Measurements from ENCODE around the gene XYLT1. TPM values are rescaled to one million over a fixed set of nuclear protein-coding genes. Genes with fewer than 3 reads are reported as not detected.

Gene XYLT1
- polyA plus RNA-seq, 1 of the 3 experiments (the other 2 are of a cell fraction): 17.6 TPM

GRCh38 chr16:17225541-17225940 is 245.2 kb downstream of the XYLT1 start:
- H3K27ac ChIP-seq (ENCODE audit: low read depth in 2 of 2, low read length in 1 of 2): peak overlapping the region in 1 of 2 experiments; percentile 48; a peak in 1 of 4 replicates
- POLR2A ChIA-PET: no interaction called here
- no peaks in the 10 kb centered on the region for H3K27me3 ChIP-seq (ENCODE audit: insufficient read depth)
- H3K4me2 ChIP-seq: no peak overlapping the region
- 63% methylated on average over 7 of the region's 7 CpGs for WGBS (ENCODE audit: low lambda C conversion rate)
- CTCF ChIA-PET: interaction anchor here (0.6 kb wide), 1 partner anchor 32 kb away, joined by 3 read pairs; no protein-coding TSS in a partner anchor
- H3K9me3 ChIP-seq: no peaks in the 10 kb centered on the region
- no peak overlapping the region for H2AFZ ChIP-seq (ENCODE audit: low read depth)
- H3K4me1 ChIP-seq (ENCODE audit: control insufficient read depth in 1 of 2, insufficient read depth in 2 of 2, low read depth in 1 of 2, low read length in 1 of 2): peaks cover 0 to 31% of the 10 kb centered on the region in 2 experiments; a peak in 2 of 4 replicates
- no peak overlapping the region for H3K9ac ChIP-seq
- peaks cover 11% of the 10 kb centered on the region for H3F3A ChIP-seq (replicated peaks; ENCODE audit: insufficient read depth)
- H3K79me2 ChIP-seq (ENCODE audit: insufficient read depth): peaks cover 100% of the 10 kb centered on the region
- H3K4me3 ChIP-seq (ENCODE audit: low read depth in 2 of 2, low read length in 1 of 2): no peak overlapping the region
- peaks cover 100% of the 10 kb centered on the region for H4K20me1 ChIP-seq (ENCODE audit: insufficient read depth)
- H3K9me2 ChIP-seq: no peaks in the 10 kb centered on the region
- no peak for TF ChIP-seq IRF3 (IDR thresholded peaks at IDR 0.05; ENCODE audit: low read depth, low read length)
- H3K36me3 ChIP-seq (replicated peaks in 1 of 2; ENCODE audit: control insufficient read depth in 1 of 2, insufficient read depth in 2 of 2, low read length in 1 of 2): peaks cover 0 to 29% of the 10 kb centered on the region in 2 experiments
- no peak for DNase-seq

- H3K4me2 ChIP-seq: no peak overlapping the region
- no peak overlapping the region for H2AFZ ChIP-seq (ENCODE audit: low read depth)
- H3K4me3 ChIP-seq (ENCODE audit: low read depth in 2 of 2, low read length in 1 of 2): no peak overlapping the region
- CTCF ChIA-PET: no interaction called here
- H3K79me2 ChIP-seq (ENCODE audit: insufficient read depth): peaks cover 100% of the 10 kb centered on the region
- no peaks in the 10 kb centered on the region for H3K9me2 ChIP-seq
- peaks cover 100% of the 10 kb centered on the region for H4K20me1 ChIP-seq (ENCODE audit: insufficient read depth)
- 70% methylated on average over 4 of the region's 4 CpGs for WGBS (ENCODE audit: low lambda C conversion rate)
- no peak for DNase-seq
- H3K9me3 ChIP-seq: no peaks in the 10 kb centered on the region
- peaks cover 0 to 28% of the 10 kb centered on the region in 2 experiments; a peak in 2 of 4 replicates for H3K4me1 ChIP-seq (ENCODE audit: control insufficient read depth in 1 of 2, insufficient read depth in 2 of 2, low read depth in 1 of 2, low read length in 1 of 2)
- H3K27me3 ChIP-seq (ENCODE audit: insufficient read depth): no peaks in the 10 kb centered on the region
- POLR2A ChIA-PET: no interaction called here
- H3K27ac ChIP-seq (ENCODE audit: low read depth in 2 of 2, low read length in 1 of 2): peak overlapping the region in 1 of 2 experiments; percentile 48; a peak in 1 of 4 replicates
- TF ChIP-seq FOXJ3 (CRISPR knock-in tag; IDR thresholded peaks at IDR 0.05): no peak
- no peak for TF ChIP-seq FOSL2 (IDR thresholded peaks at IDR 0.05; ENCODE audit: borderline replicate concordance, low read depth)
- H3F3A ChIP-seq (replicated peaks; ENCODE audit: insufficient read depth): peaks cover 11% of the 10 kb centered on the region
- peaks cover 0 to 30% of the 10 kb centered on the region in 2 experiments for H3K36me3 ChIP-seq (replicated peaks in 1 of 2; ENCODE audit: control insufficient read depth in 1 of 2, insufficient read depth in 2 of 2, low read length in 1 of 2)
- no peak overlapping the region for H3K9ac ChIP-seq
Observed at GRCh38 chr16:17224879-17225281, 245.9 kb downstream of the XYLT1 start.

- Histone ChIP-seq H3K4me2 (no peak overlapping the region), H3K27me3 (ENCODE audit: insufficient read depth) (no peaks in the 10 kb centered on the region), H3K79me2 (ENCODE audit: insufficient read depth) (peaks cover 100% of the 10 kb centered on the region), H3F3A (replicated peaks; ENCODE audit: insufficient read depth) (peaks cover 11% of the 10 kb centered on the region), H3K36me3 (replicated peaks in 1 of 2; ENCODE audit: control insufficient read depth in 1 of 2, insufficient read depth in 2 of 2, low read length in 1 of 2) (peaks cover 0 to 28% of the 10 kb centered on the region in 2 experiments), H3K9ac (no peak overlapping the region), H3K9me2 (no peaks in the 10 kb centered on the region), H4K20me1 (ENCODE audit: insufficient read depth) (peaks cover 100% of the 10 kb centered on the region), H3K4me3 (ENCODE audit: low read depth in 2 of 2, low read length in 1 of 2) (no peak overlapping the region), H3K27ac (ENCODE audit: low read depth in 2 of 2, low read length in 1 of 2) (peak overlapping the region in 1 of 2 experiments; percentile 2; a peak in 1 of 4 replicates), H3K4me1 (ENCODE audit: control insufficient read depth in 1 of 2, insufficient read depth in 2 of 2, low read depth in 1 of 2, low read length in 1 of 2) (peaks cover 0 to 28% of the 10 kb centered on the region in 2 experiments; a peak in 2 of 4 replicates), H3K9me3 (no peaks in the 10 kb centered on the region), H2AFZ (ENCODE audit: low read depth) (no peak overlapping the region)
- ChIA-PET POLR2A (no interaction called here), CTCF (no interaction called here)
- WGBS (ENCODE audit: low lambda C conversion rate): 79% methylated on average over 5 of the region's 5 CpGs
- TF ChIP-seq FOXM1 (IDR thresholded peaks at IDR 0.05; ENCODE audit: low read depth) (no peak), GATA2 (CRISPR knock-in tag; IDR thresholded peaks at IDR 0.05) (peak; percentile 35; the same call in 1 of the 2 replicates), NFIC (IDR thresholded peaks at IDR 0.05; ENCODE audit: borderline replicate concordance) (no peak), ELF1 (IDR thresholded peaks at IDR 0.05) (no peak), RFX5 (IDR thresholded peaks at IDR 0.05; ENCODE audit: low read length) (no peak), TCF12 (IDR thresholded peaks at IDR 0.05) (no peak), FOSL2 (IDR thresholded peaks at IDR 0.05; ENCODE audit: borderline replicate concordance, low read depth) (no peak)
- no peak for DNase-seq
Observed at GRCh38 chr16:17224350-17224749, 246.4 kb downstream of the XYLT1 start.

Data from SK-N-SH (cell line).